Loucy (cell line): Measurements from ENCODE around the gene TRMT112.
A peak's percentile ranks its signal among the peaks of the same experiment; 100 is the strongest.

Experiments
- H2AFZ ChIP-seq: fragments of 200-600 bp; sonication (generic); 2 replicates; pipeline ENCODE4 v1.6.0; 2016; ENCODE audit warnings: antibody characterized with exemption, mild to moderate bottlenecking, low read length, moderate library complexity
- H3F3A ChIP-seq: fragments of 200-600 bp; 2 replicates; pipeline ENCODE4 v1.6.0; 2016; ENCODE audit warnings: antibody characterized with exemption, low read depth, mild to moderate bottlenecking
- H3K27me3 ChIP-seq: fragments of 200-600 bp; sonication (generic); 2 replicates; pipeline ENCODE4 v1.6.1; 2014; ENCODE audit warnings: low read length, mild to moderate bottlenecking; ENCODE audit not compliant: insufficient read depth, poor library complexity, severe bottlenecking
- H3K36me3 ChIP-seq: fragments of 200-600 bp; sonication (generic); 2 replicates; pipeline ENCODE4 v1.6.1; 2016; ENCODE audit warnings: low read length; ENCODE audit not compliant: insufficient read depth
- H3K4me1 ChIP-seq: fragments of 200-600 bp; sonication (generic); 2 replicates; pipeline ENCODE4 v1.5.1; 2014; ENCODE audit warnings: low read length, mild to moderate bottlenecking; ENCODE audit not compliant: insufficient read depth, poor library complexity, severe bottlenecking
- H3K4me2 ChIP-seq: fragments of 200-600 bp; sonication (generic); 2 replicates; pipeline ENCODE4 v1.6.0; 2014; ENCODE audit warnings: antibody characterized with exemption, low read length, low read depth, mild to moderate bottlenecking; ENCODE audit not compliant: poor library complexity, severe bottlenecking
- H3K4me3 ChIP-seq: fragments of 200-600 bp; sonication (generic); 2 replicates; pipeline ENCODE4 v1.5.1; 2014; ENCODE audit warnings: low read length, mild to moderate bottlenecking, mixed read lengths; ENCODE audit not compliant: poor library complexity, severe bottlenecking
- H3K79me2 ChIP-seq: fragments of 200-600 bp; sonication (generic); 2 replicates; pipeline ENCODE4 v1.6.1; 2014; ENCODE audit warnings: low read length; ENCODE audit not compliant: insufficient read depth
- H3K9ac ChIP-seq: fragments of 200-600 bp; sonication (generic); 2 replicates; pipeline ENCODE4 v1.6.0; 2014; ENCODE audit warnings: mild to moderate bottlenecking, low read depth, low read length, moderate library complexity; ENCODE audit not compliant: poor library complexity, severe bottlenecking
- H3K9me2 ChIP-seq: fragments of 200-600 bp; sonication (generic); replicated peaks from 2 replicates; pipeline ENCODE4 v1.6.1; 2016; ENCODE audit warnings: low read depth, low read length, mixed read lengths
- H3K9me3 ChIP-seq: fragments of 200-600 bp; sonication (generic); 2 replicates; pipeline ENCODE4 v1.6.1; 2014; ENCODE audit warnings: mild to moderate bottlenecking, antibody characterized with exemption, low read length, low read depth; ENCODE audit not compliant: insufficient read depth
- H4K20me1 ChIP-seq: fragments of 200-600 bp; sonication (generic); 2 replicates; pipeline ENCODE4 v1.6.0; 2014; ENCODE audit warnings: antibody characterized with exemption, low read length, mild to moderate bottlenecking; ENCODE audit not compliant: insufficient read depth, poor library complexity, severe bottlenecking
- EZH2phosphoT487 ChIP-seq: fragments of 200-600 bp; IDR thresholded peaks from 2 replicates; pipeline ENCODE4 v1.6.1; 2018; ENCODE audit warnings: antibody characterized with exemption, mild to moderate bottlenecking, moderate library complexity, borderline replicate concordance
- TF ChIP-seq, protein P1 (sequence below): fragments of 200-600 bp; sonication (generic); conservative IDR thresholded peaks from 2 replicates; pipeline ENCODE4 v1.5.1; 2014; ENCODE audit warnings: mild to moderate bottlenecking, antibody characterized with exemption, low read length

The TRMT112 gene

DNA sequence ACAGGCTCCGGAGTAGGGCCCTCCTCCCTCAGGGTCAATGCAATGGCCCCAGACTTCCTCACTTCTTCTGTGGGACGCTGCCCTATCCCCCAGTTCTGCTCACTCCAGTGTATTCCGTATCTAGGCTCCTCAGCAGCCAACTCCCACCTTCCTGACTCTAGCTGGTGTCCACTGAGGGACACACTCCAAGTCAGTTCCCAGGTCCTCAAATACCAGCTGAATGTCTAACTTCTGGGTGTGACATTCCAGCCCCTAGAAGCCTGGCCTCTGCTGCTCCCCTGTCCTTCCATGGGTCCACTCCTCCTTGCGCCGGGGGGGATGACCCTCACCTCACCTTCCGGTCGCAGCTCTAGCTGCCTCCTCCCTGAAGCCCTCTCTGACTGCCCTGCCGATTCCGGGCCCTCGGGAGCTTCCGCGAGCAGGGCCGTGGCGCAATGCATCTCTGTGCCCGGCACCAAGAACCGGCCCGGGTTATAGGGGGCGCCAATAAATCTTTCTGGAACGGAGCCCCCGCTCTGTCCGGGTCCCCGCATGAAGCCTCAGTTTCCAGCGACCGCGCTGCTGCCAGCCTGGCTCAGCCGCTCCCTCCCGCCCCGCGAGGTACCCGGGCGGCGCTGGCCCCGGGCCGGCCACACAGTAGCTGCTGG, 48.3 kb downstream of the TRMT112 start:
- Histone ChIP-seq H2AFZ (peak overlapping the region; percentile 77), H3K79me2 (no peaks in the 10 kb centered on the region; the same call in 1 of the 2 replicates), H3K9me3 (no peaks in the 10 kb centered on the region), H3K9me2 (no peaks in the 10 kb centered on the region), H3K4me3 (peak overlapping the region; percentile 74), H3K27me3 (no peaks in the 10 kb centered on the region), H3K9ac (peak overlapping the region; percentile 87), H3K4me2 (peak overlapping the region; percentile 82), H4K20me1 (no peaks in the 10 kb centered on the region), H3K36me3 (no peaks in the 10 kb centered on the region), H3F3A (peaks cover 6% of the 10 kb centered on the region; the same call in 1 of the 2 replicates), H3K4me1 (peaks cover 27% of the 10 kb centered on the region)
- TF ChIP-seq EZH2phosphoT487, result no peak
- TF ChIP-seq, protein P1, sequence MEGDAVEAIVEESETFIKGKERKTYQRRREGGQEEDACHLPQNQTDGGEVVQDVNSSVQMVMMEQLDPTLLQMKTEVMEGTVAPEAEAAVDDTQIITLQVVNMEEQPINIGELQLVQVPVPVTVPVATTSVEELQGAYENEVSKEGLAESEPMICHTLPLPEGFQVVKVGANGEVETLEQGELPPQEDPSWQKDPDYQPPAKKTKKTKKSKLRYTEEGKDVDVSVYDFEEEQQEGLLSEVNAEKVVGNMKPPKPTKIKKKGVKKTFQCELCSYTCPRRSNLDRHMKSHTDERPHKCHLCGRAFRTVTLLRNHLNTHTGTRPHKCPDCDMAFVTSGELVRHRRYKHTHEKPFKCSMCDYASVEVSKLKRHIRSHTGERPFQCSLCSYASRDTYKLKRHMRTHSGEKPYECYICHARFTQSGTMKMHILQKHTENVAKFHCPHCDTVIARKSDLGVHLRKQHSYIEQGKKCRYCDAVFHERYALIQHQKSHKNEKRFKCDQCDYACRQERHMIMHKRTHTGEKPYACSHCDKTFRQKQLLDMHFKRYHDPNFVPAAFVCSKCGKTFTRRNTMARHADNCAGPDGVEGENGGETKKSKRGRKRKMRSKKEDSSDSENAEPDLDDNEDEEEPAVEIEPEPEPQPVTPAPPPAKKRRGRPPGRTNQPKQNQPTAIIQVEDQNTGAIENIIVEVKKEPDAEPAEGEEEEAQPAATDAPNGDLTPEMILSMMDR, result no peak

DNA sequence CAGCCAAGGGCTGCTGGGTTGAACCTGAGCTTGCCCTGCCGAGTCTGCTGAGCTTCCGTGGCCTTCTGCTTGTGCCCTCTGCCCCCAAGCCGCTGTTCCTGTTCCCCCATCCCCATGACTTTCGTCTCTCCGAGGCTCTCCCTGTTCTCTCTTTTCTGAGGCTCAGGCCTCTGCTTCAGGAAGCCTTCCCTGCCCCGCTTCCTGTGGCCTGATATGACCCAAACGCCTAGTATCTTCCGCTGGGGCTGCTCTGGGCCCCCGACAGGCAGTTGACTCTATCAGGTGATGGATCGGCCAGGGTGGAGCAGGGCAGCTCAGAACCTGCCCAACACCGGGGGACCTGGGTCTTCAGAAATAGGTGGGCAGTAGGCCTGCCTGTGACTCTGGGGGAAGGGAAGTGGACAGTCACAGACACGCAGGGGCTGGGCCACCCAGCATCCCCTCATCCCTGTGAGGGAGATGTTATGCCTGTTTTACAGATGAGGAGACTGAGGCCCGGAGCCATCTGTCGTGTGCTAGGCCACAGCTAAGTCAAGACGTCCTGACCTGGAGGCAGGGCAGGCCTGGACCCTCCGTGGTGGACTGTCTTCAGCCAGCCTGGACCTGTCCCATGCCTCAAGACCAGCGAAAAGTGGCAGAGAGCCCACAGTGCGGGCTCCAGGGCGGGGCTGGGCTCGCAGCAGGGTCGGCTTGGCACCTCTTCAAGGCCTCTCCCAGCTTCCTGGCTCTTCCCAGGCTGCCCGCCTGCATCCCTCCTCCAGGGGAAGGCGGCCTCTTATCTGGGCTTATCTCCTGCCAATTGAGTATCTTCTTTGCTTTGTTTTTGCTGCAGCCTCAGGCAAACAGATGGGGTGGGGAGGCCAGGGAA, 49.1 kb downstream of the TRMT112 start:
- H3K79me2 ChIP-seq, result no peaks in the 10 kb centered on the region; the same call in 1 of the 2 replicates
- H2AFZ ChIP-seq, result no peak overlapping the region
- peak overlapping the region; percentile 87 for H3K9ac ChIP-seq
- no peaks in the 10 kb centered on the region for H3K9me3 ChIP-seq
- peak overlapping the region; percentile 74 for H3K4me3 ChIP-seq
- peaks cover 6% of the 10 kb centered on the region; the same call in 1 of the 2 replicates for H3F3A ChIP-seq
- peaks cover 27% of the 10 kb centered on the region for H3K4me1 ChIP-seq
- no peaks in the 10 kb centered on the region for H3K27me3 ChIP-seq
- no peaks in the 10 kb centered on the region for H4K20me1 ChIP-seq
- H3K36me3 ChIP-seq, result no peaks in the 10 kb centered on the region
- no peaks in the 10 kb centered on the region for H3K9me2 ChIP-seq
- H3K4me2 ChIP-seq, result peak overlapping the region; percentile 82
- no peak for TF ChIP-seq EZH2phosphoT487
- TF ChIP-seq, protein P1, result no peak

DNA sequence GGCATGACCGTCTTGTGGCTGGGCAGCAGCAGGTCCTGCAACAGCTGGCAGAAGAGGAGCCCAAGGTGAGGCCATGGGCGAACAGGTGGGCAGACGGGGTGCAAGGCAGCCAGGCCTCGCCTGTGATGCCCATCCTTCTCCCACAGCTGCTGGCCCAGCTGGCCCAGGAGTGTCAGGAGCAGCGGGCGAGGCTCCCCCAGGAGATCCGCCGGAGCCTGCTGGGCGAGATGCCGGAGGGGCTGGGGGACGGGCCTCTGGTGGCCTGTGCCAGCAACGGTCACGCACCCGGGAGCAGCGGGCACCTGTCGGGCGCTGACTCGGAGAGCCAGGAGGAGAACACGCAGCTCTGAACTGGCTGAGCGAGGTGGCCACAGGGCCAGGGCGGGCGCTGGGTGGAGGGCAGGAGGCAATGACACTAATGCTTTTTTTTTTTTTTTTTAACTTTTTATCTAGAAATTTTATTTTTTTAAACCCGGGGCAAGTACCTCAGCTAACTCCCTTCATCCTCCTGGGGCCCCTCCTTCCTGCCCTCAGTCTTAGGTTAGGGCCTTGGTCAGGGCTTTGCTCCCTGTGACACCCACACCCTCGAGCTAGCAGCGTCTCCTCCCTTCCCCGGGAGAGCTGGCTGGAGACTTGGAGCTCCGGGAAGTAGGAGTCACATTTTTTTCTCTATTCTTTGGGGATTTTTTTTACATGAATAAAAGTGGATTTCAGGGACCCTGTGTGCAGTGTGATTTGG, 50.0 kb downstream of the TRMT112 start:
- Histone ChIP-seq H3F3A (peaks cover 6% of the 10 kb centered on the region; the same call in 1 of the 2 replicates), H3K9me3 (no peaks in the 10 kb centered on the region), H3K4me2 (peak overlapping the region; percentile 82), H3K36me3 (no peaks in the 10 kb centered on the region), H2AFZ (no peak overlapping the region), H3K9ac (peak overlapping the region; percentile 87), H3K27me3 (no peaks in the 10 kb centered on the region), H3K79me2 (no peaks in the 10 kb centered on the region; the same call in 1 of the 2 replicates), H3K4me1 (peaks cover 24% of the 10 kb centered on the region), H3K4me3 (no peak overlapping the region), H4K20me1 (no peaks in the 10 kb centered on the region), H3K9me2 (no peaks in the 10 kb centered on the region)
- no peak for TF ChIP-seq EZH2phosphoT487
- TF ChIP-seq, protein P1, result no peak
